PC-9 (cell line): Measurements from ENCODE around the gene TMCO6.

Source experiments
- EZH2 ChIP-seq: fragments of 200-600 bp; sonication (generic); IDR thresholded peaks from 2 replicates; pipeline ENCODE4 v1.8.0; 2017; ENCODE audit warnings: antibody characterized with exemption, low read depth
- TF ChIP-seq, protein P1 (sequence below): fragments of 200-600 bp; sonication (generic); conservative IDR thresholded peaks from 2 replicates; pipeline ENCODE4 v1.6.1; 2017; ENCODE audit warnings: mixed run types, antibody characterized with exemption, mild to moderate bottlenecking, moderate library complexity

DNA sequence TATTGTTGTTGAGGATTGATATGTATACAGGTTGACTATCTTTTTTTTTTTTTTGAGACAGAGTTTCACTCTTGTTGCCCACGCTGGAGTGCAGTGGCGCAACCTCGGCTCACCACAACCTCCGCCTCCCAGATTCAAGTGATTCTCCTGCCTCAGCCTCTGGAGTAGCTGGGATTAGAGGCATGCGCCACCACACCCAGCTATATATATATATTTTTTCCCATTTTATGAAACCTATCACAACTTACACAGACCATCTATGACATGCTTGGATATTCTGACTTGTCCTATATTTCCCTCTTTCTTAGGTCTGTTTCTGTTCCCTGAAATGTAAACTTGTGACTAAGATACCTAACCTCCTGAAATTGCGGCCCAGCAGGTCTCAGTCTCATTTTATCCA lies 11.3 kb upstream of the TMCO6 start:
- TF ChIP-seq, protein P1, sequence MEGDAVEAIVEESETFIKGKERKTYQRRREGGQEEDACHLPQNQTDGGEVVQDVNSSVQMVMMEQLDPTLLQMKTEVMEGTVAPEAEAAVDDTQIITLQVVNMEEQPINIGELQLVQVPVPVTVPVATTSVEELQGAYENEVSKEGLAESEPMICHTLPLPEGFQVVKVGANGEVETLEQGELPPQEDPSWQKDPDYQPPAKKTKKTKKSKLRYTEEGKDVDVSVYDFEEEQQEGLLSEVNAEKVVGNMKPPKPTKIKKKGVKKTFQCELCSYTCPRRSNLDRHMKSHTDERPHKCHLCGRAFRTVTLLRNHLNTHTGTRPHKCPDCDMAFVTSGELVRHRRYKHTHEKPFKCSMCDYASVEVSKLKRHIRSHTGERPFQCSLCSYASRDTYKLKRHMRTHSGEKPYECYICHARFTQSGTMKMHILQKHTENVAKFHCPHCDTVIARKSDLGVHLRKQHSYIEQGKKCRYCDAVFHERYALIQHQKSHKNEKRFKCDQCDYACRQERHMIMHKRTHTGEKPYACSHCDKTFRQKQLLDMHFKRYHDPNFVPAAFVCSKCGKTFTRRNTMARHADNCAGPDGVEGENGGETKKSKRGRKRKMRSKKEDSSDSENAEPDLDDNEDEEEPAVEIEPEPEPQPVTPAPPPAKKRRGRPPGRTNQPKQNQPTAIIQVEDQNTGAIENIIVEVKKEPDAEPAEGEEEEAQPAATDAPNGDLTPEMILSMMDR, result no peak
- TF ChIP-seq EZH2, result no peak
